NCI-H345 treated with DMSO at 0.1 percent for 48 hours (cell line): ENCODE measurements around the gene PPP6R1.

Source experiments
- DNase-seq: peaks from one replicate; lab custom pipeline; 2025; ENCODE audit not compliant: unreplicated experiment; lab: John Stamatoyannopoulos, UW

Gene PPP6R1

DNA sequence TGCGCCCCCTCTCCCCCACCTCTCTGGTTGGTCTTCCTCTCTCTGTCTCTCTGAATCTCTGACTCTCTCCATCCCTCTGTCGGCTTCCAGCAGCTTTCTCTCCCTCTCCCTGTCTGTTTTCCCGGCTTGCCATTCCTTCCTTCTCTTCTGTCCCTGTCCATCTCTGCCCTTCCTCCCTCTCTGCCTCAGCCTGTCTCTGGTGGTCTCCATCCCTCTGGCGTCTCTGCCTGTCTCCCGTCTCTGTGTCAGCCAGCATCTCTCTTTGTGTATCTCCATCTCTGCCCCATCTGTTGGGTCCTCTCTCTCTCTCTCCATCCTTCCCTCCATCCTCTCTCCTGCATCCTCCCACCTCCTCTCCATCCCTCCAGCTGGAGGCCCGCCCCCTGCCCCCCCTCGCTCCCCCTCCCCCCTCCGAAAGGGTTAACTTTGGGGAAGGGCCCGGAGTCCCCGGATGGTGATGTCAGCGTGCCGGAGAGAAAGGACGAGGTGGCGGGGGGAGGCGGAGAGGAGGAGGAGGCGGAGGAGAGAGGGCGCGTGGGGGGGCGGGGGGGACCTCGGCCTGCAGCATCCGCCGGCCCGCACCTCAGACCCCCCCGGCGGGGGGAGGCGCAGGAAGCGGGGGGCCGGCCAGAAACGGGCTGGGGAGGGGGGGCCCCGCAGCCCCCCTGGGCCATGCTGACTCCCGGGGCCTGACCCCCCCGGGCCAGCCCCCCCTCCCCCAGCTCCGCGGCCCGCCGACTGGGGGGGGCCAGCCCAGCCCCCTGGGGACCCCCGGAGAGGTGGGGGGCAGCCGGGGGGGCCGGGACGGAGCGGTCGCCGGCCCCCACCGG lies 24.9 kb upstream of the PPP6R1 start, which contains the start of gene BRSK1:
Gene BRSK1, plus strand, starts transcription at position 450 of the 830 bp plus-strand sequence. CDS start 446 bp downstream, outside the sequence.
- no peak for DNase-seq

DNA sequence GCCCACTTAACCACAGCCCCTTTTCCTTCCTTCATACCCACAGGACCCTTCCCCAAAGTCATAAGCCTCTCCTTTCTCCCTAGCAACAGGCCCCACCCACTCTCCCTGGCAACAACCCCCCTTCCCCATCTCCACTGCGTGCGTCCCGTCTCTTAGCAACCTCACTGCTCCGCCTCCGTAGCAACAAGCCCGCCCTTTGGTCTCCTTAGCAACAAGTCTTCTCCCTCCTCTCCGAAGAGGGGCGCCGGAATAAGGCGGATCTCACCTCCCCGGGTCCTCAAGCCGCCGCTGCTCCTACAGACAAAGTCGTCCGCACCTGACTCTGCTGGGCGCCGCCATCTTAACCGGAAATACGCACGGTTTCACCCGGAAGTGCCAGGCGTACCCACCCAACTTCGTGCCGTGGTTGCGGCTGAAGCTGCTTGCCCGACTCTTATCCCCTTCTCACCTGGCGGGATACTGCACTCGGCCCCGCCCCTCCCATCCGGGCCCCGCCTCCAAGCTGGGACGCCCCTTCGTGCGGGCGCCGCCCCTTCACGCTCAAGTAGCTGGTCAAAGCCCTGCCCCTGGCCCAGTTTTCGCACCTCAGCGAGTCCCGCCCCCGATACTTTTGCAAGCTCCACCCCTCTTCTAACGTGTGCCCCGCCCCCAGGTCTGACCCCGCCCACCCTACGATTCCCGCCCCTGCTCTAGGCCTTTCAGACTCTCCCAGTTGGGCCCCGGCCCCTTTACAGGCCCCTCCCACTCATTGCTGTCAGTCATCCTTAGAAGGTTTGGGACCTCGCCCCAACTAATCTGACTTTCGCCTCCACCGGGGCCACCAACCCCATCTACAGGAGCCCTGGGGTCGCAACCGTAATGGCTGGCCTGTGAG lies 21.2 kb upstream of the PPP6R1 start, which contains the start of gene HSPBP1:
Gene HSPBP1, minus strand, starts transcription at position 341 of the 874 bp plus-strand sequence. CDS start 502 bp downstream, outside the sequence.
- DNase-seq = peak; percentile 85

DNA sequence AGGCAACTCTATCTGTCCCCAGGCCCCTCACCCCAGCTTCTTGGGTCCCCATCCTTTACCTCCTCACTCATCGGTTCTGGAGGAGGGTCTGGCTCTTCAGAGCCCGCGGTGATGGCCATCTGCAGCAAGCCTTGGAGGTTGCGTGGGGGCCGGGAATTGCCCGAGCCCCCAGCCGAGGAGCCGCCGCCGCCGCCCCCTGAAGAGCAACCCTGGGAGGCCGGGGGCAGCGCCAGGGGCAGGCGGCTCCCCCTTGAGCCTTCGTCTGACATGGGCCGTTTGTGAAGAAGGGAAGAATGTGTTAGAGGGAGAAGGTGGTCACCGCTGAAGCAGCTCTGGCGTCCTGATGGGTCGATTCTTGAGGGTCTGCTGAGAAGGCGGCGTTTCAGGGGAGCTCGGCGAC lies 20.5 kb upstream of the PPP6R1 start:
- no peak for DNase-seq

DNA sequence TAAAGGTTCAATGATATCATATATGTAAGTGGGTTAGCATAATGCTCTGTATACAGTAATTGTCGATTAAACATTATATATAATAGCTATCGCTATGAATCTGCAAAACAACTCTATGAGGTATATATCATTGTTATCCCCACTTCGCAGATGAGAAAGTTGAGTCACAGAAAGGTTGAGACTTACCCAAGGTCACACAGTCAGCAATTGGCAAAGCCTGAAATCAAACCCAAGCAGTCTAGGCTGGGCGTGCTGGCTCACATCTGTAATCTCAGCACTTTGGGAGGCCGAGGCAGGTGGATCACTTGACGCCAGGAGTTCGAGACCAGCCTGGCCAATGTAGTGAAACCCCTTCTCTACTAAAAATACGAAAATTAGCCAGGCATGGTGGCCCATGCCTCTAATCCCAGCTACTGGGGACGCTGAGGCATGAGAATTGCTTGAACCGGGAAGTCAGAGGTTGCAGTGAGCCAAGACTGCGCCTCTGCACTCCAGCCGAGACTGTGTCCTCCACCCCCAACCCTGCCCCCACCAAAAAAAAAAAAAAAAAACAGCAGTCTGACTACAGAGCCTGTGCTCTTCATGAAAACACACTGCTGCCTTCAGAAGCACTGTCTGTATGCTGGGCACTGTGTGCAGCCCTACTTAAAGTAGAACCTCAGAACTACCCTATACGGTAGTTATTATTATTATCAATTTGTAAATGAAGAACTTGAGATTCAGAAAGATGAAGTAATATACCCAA lies 19.7 kb upstream of the PPP6R1 start:
- DNase-seq = no peak

DNA sequence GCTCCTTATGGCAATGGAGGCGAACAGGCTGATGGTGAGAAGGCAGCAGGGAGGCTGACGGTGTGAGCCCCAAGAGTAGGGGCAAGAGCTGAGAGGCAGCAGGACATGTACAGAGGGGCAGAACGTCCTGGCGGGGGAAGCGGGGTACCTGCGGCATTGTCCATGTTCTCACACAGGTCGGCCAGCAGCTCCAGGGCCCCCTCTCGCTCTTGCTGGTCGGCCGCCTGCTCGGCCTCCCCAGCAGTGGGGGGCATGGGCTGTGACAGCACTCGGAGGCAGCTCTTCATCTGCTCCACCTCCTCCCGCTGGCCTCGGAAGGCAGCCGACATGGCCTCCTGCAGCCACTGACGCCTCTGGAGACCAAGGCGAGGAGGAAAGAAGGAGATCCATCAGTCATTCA lies 18.7 kb upstream of the PPP6R1 start:
- DNase-seq = no peak

DNA sequence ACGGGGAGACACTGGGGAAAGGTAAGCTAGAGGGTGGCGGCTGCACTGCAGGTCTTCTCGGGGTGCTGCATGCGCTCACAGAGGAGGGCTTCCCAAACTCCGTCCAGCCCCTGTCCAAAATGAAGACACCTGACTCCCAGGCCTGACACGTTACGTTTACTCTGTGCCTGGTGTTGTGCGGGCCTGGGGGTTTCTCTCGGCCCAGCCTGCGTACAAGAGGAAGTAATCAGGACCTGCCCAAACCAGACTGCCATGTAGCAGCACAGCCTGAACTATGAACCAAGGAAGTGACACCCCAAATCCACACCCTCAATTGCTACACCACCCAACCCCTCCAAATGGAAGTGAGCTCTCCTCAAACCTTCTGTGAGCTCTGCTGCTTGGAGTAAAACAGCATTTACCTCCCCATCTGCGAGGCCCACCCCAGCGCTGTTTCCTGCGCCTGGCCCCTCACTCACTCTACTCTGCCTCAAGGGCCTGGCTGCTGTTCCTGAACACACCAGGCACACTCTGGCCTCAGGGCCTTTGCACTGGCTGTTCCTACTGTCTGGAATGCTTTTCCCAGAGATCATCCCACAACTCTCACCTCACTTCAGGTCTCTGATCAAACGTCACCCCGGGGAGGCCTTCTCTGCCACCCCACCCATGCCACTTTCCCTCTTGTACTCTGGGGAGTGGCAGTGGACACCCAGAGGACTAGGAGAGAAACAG lies 18.1 kb upstream of the PPP6R1 start:
- DNase-seq = no peak

DNA sequence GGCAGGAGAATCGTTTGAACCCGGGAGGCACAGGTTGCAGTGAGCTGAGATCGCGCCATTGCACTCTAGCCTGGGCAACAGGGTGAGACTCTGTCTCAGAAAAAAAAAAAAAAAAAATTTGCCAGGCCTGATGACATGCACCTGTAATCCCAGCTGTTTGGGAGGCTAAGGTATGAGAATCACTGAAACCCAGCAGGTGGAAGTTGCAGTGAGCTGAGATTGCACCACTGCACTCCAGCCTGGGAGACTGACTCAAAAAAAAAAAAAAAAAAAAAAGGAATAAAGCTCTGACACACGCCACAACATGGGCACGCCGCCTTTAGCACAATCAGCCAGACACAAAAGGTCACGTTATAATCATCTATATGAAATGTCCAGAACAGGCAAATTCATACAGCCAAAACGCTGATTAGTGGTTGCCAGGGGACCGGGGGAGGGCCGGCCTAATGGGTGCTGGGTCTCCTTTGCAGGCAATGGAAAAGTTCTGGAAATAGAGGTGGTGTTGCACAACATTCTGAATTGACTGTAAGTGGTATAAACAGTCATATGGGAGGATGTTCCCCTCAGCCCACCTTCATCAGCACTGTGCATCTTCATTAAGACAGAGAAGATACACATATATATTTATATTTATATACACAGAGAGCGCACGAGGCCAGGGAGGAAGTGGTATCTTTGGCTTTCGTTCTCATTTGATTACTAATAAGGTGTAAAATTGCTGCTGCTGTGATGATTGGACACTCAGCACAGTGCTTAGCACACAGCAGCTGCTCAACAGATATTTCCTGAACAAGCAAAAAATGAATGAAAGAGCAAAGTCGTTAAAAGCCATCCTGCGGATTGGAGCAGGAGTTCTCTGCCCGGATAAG lies 17.3 kb upstream of the PPP6R1 start:
- DNase-seq = no peak

DNA sequence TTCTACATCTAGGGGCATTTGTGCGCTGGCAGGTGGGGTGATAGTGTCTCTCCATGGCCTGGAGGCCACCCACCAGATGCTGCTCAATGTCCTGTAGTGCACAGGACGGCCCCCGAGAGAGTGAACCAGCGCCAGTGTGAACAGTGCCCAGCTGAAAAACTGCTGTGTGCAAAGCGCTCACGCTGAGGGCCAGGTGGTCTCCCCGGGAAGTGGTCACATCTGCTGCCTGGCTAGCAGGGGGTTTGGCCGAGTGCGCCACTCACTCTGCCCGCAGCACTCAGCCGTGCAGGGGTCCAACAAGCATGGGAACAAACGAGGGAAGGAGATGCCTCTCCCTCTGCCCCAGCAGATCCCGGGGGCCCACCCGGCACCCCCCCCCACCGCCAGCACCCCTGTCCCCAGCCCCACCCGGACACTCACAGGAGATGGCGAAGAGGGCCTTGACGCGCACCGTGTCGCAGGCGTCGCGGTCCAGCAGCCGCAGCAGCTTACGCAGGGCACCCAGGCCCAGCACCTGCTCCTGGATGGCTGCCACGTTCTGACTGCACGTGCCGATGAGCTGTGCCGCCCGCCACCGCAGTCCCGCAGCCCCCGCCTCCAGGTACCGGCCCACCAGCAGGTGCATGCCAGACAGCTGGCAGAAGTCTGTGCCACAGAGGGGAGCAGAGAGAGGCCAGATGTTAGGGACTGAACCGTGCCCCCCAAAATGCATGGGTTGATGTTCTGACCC lies 15.3 kb upstream of the PPP6R1 start:
- DNase-seq = no peak

DNA sequence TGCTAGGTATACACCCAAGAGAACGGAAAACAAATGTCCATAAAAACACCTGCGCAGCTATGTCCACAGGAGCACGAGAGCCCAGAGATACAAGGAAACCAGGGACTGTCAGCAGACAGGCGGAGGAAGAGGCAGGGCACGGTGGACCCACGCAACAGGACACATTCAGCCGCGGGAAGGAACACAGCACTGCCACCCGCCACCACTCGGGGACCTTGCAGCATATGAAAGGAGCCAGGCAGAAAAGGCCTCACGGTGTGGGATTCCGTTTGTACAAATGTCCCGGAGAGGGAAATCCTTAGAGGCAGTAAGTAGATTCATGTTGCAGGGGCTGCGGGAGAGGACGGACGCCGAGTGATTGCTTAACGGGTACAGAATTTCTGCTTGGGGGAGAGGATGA lies 13.3 kb upstream of the PPP6R1 start:
- DNase-seq = no peak

DNA sequence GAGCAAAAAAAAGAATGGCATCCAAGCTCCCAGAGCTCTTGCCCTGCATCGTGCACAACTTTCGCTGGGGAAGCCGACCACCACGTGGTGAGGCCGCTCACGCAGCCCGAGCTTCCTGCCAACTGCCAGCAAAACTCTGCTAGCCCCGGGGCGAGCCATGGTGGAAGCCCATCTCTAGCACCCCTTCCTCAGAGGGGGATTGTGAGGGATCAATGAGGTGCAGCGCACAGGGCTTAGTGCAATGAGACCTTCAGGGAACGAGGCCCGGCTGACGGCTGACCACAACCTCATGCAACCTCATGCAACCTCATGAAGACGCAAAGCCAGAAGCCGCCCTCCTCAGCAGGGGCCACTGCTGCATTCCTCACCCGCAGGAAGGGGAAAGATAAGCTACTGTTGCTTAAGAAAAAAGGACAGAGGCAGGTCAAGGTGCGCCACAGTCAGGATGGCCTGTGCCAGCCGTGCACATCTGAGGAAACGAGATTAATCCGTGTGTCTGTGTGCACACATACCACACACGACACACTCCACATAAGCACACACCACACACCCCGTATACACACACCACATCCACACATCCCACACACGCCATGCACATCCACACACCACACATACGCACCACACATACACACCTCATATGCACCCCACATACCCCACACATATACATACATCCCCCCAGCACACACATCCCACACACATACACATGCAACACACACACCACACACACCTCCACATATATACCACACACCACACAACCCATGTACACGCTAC lies 11.5 kb upstream of the PPP6R1 start:
- no peak for DNase-seq

DNA sequence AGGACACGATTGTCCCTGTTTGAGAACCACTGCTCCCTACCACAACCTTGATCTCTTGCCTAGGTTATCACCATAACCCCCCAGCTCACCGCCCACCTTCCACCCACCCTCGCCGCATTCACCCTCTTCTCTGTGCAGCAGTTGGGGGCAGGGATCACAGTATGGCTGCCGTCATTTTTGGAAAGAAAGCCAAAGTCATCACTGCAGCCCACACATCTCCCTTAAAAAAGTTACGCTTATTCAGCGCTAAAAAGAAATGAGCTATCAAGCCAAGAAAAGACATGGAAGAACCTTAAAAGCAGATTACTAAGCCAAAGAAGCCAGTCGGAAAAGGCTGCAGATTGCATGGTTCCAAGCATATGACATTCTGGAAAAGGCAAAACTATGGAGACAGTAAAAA lies 10.5 kb upstream of the PPP6R1 start:
- DNase-seq = no peak

DNA sequence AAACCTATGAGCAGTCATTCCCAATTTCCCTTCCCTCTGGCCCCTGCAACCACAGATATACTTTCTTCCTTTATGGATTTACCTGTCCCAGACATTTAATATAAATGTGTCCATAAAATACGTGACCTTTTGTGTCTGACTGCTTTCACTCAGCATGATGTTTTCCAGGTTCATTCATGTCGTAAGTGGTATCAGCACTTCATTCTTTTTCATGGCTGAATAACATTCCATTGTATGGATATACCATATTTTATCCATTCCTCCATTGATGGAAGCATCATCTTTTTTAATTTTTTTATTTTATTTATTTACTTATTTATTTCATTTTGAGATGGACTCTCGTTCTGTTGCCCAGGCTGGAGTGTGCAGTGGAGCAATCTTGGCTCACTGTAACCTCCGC lies 8.0 kb upstream of the PPP6R1 start:
- DNase-seq = no peak

DNA sequence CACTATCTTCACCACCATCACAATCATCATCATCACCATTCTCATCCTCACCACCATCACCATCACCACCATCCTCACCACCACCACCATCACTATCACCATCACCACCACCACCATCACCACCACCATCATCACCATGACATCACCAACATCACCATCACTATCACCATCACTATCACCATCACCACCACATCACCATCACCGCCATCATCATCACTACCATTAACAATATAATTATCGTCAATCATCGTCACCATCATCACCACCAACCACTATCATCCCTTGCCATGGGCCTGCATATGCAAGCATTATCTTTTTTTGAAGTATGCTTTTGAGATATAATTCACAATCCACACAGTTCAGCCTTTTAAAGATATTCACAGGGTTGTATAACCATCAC lies 7.6 kb upstream of the PPP6R1 start:
- no peak for DNase-seq

DNA sequence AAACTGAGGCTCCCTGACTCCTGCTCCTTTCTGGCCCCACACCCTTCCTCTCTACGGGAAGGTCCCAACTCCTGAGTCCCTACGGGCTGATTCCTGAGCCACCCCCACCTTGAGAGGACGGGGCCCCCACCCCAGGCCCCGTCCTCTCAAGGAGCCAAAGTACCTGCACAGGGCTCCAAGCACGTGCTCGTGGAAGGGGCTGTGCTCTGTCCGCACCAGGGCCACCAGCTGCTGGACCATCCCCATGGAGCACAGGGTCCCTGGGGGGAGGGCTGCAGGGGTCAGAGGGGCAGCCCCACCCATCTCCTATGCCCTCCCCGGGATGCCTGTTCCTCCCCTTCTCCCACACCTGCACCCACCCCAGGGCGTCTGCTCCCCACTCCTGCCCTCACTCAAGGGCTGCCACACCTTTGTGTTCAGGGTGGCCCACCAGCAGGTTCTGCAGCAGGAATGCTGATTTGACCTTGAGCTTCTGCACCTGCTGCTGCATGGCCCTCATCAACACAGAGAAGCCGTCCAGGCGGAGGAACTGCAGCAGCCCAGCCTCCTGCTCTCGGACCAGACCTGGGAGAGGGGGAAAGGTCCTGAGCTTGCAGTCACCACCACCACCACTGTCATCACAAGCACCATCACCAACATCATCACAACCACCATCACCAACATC lies 7.0 kb upstream of the PPP6R1 start:
- DNase-seq = no peak

DNA sequence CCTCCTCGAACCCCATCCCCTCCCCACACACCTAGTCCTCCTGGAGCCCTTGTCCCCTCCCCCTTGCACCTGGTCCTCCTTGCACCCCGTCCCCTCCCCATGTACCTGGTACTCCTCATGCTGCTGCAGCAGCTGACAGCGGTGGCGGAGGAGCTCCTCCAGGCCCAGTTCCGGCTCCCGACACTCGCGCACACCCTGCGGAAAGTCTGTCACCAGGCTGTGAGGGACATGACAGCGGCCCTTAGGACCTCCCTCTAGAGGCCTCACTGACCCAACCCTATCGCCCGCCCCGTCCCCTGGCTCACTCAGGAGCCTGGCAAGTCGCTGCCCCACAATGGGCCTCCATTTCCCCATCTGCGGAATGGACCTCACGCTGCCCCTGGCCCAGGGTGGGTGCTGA lies 6.4 kb upstream of the PPP6R1 start:
- no peak for DNase-seq

DNA sequence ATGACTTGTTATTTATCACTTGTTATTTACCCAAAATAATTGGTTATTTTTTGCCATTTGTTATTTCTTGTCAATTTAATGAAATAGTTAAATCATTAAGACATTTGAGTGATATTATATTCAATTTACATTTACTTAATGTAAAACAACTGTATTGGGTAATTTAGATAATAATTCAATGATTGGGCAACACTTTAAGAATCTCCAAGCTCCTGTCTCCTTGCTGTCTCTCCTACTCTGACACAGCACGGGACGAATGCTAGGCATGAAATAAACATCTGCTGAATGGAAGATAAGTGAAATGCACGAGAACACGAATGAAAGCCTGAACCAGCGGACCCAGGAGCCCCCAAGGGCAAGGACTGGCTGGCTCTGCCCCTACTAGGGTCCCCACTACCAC lies 5.7 kb upstream of the PPP6R1 start:
- no peak for DNase-seq

DNA sequence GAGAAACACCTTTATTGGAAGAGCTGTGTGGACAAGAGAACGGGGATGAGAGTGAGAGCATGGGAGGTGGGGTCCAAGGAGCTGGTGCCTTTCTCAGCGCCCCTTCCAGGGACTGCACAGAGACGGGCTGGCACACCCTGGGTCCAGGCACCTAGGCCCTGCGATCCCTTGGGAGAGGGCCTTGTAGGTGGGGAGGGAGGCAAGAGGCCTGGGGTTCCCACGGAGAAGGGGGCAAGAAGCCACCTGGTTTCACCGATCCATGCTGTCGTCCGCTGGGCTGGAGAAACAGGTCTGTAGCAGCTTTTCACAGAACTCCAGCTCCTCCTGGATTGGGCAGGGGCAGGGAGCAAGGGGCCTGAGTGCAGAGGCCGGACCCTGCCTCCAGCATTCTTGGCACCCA lies 3.5 kb upstream of the PPP6R1 start:
- DNase-seq = no peak

DNA sequence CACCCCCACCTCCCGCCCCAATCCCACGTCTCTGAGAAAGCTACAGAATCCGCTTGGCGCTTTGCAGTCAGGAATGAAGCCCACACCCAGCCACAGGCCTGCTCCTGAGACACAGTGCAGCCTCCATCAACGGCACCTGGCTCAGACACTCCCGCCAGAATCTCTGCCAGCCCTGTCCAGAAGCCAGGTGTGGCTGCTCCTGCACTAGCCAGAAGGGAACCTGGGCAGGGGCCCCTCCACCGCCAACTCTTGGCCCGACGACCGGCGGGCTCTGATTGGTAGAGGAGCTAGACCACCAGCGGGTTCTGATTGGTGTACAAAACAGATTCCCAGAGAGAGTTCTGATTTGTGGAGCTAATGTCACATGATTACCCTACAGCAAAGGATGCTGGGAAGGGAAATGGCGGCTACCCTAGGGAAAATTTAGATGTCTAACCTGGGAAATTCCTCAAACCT lies 2.9 kb upstream of the PPP6R1 start:
- DNase-seq = no peak
